GM18867 (cell line): ENCODE data around the gene TXNDC11.

Experiments used
- ATAC-seq: cut with Tn5 transposase; IDR thresholded peaks from one replicate; pipeline ENCODE4 v1.9.1; 2021; ENCODE audit warnings: mild to moderate bottlenecking, moderate library complexity; ENCODE audit not compliant: unreplicated experiment

Gene TXNDC11

GRCh38 chr16:11691235-11691634, 51.4 kb downstream of the TXNDC11 start:
- no peak for ATAC-seq

- ATAC-seq, result peak; percentile 79
Observed at GRCh38 chr16:11689031-11689840, 53.4 kb downstream of the TXNDC11 start.

- ATAC-seq, result no peak
Observed at GRCh38 chr16:11688520-11688886, 54.2 kb downstream of the TXNDC11 start.

- ATAC-seq, result no peak
Observed at GRCh38 chr16:11687601-11688519, 54.8 kb downstream of the TXNDC11 start.

GRCh38 chr16:11686713-11687380, 55.8 kb downstream of the TXNDC11 start:
- ATAC-seq, result no peak

GRCh38 chr16:11685844-11686618, 56.6 kb downstream of the TXNDC11 start:
- ATAC-seq, result no peak

GRCh38 chr16:11684231-11685025, 58.2 kb downstream of the TXNDC11 start:
- no peak for ATAC-seq

- ATAC-seq, result no peak
Observed at GRCh38 chr16:11683145-11683544, 59.5 kb downstream of the TXNDC11 start.

GRCh38 chr16:11682655-11683096, 60.0 kb downstream of the TXNDC11 start:
- ATAC-seq, result no peak

- no peak for ATAC-seq
Observed at GRCh38 chr16:11681976-11682654, 60.5 kb downstream of the TXNDC11 start.

GRCh38 chr16:11681556-11681955, 61.1 kb downstream of the TXNDC11 start:
- no peak for ATAC-seq

GRCh38 chr16:11679941-11680911, 62.4 kb downstream of the TXNDC11 start:
- no peak for ATAC-seq

GRCh38 chr16:11679250-11679649, 63.4 kb downstream of the TXNDC11 start:
- no peak for ATAC-seq

GRCh38 chr16:11677959-11678881, 64.4 kb downstream of the TXNDC11 start:
- no peak for ATAC-seq

GRCh38 chr16:11677451-11677951, 65.2 kb downstream of the TXNDC11 start:
- no peak for ATAC-seq

GRCh38 chr16:11676799-11677198, 65.9 kb downstream of the TXNDC11 start:
- ATAC-seq, result no peak
